NCI-H2081 treated with DMSO at 0.1 percent for 48 hours (cell line): ENCODE results near the gene RGS7.

Source experiments
- DNase-seq: peaks from one replicate; lab custom pipeline; 2025; lab: John Stamatoyannopoulos, UW

The RGS7 gene

GRCh38 chr1:240831922-240832321 lies 525.1 kb downstream of the RGS7 start:
- no peak for DNase-seq

- no peak for DNase-seq
Measured at GRCh38 chr1:240831191-240831631, 525.8 kb downstream of the RGS7 start.

GRCh38 chr1:240829487-240829886 lies 527.5 kb downstream of the RGS7 start:
- no peak for DNase-seq

DNA sequence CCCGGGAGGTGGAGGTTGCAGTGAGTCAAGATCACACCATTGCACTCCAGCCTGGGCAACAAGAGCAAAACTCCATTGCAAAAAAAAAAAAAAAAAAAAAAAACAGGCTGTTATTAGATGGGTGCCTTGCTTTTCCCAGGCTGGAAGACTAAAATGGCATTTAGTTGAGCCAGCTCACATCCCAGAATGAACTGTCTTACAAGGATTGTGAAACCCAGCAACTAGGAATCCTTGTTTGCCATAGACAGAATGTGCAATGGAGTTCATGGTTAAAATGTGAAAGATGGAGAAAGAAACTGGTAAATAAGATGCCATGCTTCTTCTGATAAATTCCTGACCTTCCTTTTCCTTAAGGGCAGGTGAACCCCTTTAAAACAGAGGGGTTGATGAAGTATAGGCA lies 529.2 kb downstream of the RGS7 start:
- DNase-seq, result no peak

DNA sequence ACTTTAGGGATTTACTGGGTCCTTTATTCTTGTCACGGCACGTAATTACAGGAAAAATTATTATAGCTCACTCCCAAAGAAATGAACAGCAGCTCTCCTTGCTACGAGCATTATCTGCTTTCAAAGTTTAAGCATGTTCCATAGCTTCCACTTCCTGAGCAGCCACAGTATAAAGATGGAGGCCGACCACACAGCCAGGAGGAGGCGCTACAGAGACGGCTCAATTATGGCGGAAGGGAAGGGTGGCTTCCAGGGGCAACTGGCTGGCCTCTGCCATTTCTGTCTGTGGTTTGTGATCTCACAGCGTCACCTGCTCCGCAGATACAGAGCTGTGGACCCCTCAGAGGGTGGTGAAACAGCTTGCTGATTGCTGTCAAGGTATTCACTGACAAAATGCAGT lies 532.8 kb downstream of the RGS7 start:
- no peak for DNase-seq

DNA sequence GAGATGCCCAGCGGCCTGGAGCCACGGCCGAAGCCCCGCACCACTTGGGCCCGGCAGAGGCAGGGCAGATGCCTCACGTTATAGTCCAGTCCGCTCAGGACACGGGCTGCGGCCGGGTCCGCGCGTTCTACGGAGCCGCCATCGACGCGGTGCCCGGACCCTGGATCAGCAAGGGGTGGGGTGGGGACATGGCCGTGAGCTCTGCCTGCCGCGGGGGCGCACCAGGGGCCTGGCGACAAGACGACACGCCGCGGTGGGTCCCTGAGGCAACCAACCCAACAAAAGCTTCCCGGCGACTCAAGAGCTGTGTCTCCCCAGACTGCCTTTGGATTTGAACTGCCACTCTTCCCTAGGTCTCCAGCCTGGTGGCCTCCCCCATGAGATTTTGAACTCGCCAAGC lies 533.6 kb downstream of the RGS7 start:
- DNase-seq, result no peak

DNA sequence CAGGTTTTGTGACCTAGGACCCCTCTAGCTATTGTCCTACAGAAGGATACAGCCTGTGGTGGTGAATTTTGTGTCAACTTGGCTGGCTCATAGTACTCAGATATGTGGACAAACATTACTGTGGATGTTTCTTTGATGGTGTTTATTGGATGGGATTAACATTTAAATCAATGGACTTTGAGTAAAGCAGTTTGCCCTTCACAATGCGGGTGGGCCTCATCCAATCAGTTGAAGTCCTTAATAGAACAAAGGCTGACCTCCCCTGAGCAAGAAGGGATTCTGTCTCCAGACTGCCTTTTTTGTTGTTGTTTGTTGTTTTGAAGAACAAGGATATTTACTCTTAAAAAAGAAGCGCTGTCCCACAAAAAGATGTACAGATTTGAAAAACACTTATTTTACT lies 535.1 kb downstream of the RGS7 start:
- DNase-seq, result no peak

- DNase-seq, result no peak
Measured at GRCh38 chr1:240820816-240821215, 536.2 kb downstream of the RGS7 start.

GRCh38 chr1:240816472-240816871 lies 540.5 kb downstream of the RGS7 start:
- DNase-seq, result no peak

- no peak for DNase-seq
Measured at GRCh38 chr1:240813720-240814119, 543.3 kb downstream of the RGS7 start.

DNA sequence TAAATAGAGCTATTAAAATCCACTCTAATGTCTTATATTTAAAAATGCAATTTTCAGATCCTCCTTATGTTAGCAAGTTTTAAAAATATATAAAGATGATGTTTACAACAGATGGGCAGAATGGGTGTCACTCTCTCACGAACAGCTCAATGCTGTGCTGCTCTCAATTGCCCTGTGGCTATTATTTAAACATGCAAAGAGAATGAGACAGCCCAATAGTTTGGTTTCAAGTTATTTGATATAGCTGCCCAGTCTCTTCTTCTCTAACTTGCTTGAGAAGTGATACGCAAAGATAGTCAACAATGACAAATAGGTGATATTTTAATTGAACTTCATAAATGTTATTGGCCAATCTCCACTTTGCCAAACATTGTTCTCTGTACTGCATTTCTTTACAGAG lies 545.7 kb downstream of the RGS7 start:
- no peak for DNase-seq

- no peak for DNase-seq
Measured at GRCh38 chr1:240808381-240808780, 548.6 kb downstream of the RGS7 start.

GRCh38 chr1:240806200-240806745 lies 550.7 kb downstream of the RGS7 start:
- DNase-seq, result no peak

DNA sequence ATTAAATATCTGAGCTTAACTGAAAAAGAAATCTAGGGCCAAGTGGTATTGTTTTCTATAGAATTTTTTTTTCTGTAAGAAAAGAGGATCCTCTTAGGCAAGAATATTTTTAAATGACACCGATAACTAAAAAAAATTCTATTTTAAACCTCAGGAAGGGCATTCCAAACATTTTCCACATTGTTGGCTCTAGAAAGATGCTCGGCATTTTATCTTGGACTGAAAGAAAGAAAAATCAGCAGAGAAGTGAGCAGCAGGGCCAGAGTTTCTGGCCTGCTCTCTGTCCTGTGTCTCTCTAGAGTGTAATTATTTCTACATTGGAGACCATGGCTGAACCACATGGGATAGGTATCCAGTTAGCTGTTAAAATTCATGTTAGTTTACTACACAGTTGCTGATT lies 552.5 kb downstream of the RGS7 start:
- DNase-seq, result no peak

DNA sequence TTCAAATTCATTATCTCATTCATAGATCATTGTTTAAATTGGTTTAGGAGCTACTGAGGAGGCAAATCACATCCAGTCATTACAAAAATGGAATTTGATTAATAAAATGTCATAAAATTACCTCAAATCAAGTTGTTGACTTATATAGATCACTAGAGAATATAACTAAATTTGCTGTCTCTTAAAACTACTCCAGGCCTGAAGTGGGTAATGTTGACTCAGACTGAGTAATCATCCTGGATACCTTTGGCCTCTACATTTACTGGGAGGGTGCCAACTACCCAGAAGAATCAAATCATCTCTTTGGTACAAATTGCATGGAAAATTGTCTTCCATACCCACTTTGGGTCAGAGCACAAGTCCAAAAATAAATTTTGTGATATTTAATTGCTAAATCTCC lies 553.9 kb downstream of the RGS7 start:
- no peak for DNase-seq

GRCh38 chr1:240802271-240802670 lies 554.7 kb downstream of the RGS7 start:
- no peak for DNase-seq

DNA sequence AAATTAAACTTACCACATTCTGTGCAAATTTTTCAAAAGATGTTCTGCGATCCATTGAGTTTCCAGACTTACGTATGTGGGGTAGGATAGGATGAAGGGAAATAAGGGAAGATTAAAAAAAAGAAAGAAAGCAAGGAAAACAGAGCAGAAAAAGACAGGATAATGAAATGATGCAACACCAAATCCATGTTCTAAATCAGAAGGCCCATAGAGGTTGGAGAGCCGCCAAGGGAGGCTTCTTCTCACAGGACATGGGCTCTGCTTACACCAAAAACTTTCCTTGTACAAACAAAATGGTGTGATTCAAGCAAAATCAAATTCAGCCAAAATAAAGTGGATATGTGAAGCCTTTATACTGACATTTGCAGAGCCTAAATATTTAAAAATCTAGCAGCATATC lies 555.6 kb downstream of the RGS7 start:
- DNase-seq, result no peak

DNA sequence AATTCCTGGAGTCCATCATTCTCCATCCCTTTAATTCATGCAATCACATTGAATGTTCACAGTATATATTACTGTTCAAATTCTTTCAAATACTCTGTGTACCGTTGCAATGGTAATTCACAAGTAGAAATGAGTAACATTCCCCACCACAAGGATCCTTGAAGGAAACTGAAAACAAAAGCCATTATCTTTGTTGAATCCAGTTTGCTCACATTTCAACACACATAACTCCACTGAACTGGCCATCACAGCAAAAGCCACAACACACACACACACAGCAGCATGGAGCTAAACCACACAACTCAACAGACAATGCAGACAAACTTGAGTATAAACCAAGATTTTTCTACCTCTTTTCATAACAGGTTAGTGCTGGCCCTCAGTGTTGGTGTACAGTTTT lies 556.7 kb downstream of the RGS7 start:
- no peak for DNase-seq

DNA sequence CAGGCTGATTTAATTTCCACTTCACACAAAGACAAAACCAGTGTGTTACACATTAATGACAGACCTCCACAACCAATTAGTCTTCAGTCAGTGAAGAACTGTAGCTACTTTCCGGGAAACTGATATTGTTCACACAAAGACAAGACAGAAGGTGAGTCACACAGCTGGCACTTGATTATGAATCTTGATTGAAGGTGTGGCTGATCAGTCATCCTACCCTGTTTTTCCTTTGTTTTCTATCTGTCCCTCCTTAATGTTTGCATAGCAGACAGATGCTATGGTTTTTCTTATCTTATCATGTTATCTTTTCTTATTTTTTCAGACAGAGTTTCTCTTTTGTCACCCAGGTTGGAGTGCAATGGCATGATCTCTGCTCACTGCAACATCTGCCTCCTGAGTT lies 560.0 kb downstream of the RGS7 start:
- DNase-seq, result no peak

- no peak for DNase-seq
Measured at GRCh38 chr1:240794046-240794843, 562.8 kb downstream of the RGS7 start.

- DNase-seq, result no peak
Measured at GRCh38 chr1:240792915-240793529, 564.0 kb downstream of the RGS7 start.

- DNase-seq, result no peak
Measured at GRCh38 chr1:240790856-240791255, 566.1 kb downstream of the RGS7 start.

DNA sequence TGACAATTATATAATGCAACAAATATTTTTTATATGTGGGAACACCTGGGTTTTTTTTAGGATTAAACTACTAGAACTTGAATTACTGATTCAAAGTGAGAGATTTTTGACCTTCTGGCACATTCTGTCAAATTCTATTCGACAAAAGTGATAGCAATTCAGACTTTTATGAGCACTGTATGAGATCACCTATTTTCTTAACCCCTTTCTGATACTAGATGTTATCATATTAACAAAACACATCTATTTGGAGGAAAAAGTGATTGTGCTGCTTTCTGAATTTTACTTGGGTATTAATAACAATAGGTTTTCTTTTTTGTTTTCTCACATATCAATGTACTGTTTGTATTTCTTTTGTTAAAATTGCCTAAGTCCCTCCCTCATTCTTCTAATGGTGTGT lies 570.1 kb downstream of the RGS7 start:
- DNase-seq, result no peak

DNA sequence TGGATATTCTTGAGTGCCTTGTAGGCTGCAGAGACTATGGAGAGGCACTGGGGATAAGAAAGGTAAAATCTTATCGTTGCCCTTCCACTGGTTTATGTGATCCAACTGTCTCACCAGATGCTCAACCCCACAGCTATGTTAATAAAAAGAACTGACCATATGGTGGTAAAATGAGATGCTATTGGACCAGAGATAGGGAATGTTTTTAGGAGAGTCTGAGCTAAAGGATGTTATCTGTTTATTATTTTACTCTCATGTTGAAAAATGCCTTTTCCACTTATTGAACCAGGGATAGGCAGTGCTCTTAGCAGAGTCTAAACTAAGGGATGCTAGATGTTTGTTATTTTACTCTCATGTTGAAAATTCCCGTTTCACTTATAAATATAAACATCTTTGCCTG lies 572.2 kb downstream of the RGS7 start:
- no peak for DNase-seq
